ENCODE data around the gene CSRNP3.

DNA sequence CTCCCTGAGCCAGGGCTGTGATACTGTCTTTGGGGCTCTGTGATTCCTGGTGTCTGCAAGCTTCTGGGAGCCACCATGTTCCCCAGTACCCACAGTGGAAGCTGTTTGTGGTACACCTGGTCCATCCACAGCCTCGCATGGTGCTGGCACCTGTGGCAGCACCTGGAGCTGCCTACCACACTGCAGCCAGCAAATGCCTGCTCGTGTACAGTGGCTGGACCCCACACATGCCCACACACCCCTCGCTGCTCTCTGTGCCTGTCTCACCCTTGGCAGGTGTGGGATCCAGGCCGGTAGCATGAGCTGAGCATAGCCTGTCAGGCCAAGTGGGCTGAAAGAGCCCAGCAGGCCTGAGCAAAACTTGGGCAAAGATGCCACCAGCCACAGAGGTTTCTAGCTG is 41.8 kb upstream of the CSRNP3 start:
- TF ChIP-seq GABPA (IDR thresholded peaks at IDR 0.05 in 1 of 2, conservative IDR thresholded peaks at IDR 0.05 in 1 of 2) (no peak), FOXA2 (IDR thresholded peaks at IDR 0.05) (no peak), YY1 (IDR thresholded peaks at IDR 0.05) (no peak)
- TF ChIP-seq, protein P1, sequence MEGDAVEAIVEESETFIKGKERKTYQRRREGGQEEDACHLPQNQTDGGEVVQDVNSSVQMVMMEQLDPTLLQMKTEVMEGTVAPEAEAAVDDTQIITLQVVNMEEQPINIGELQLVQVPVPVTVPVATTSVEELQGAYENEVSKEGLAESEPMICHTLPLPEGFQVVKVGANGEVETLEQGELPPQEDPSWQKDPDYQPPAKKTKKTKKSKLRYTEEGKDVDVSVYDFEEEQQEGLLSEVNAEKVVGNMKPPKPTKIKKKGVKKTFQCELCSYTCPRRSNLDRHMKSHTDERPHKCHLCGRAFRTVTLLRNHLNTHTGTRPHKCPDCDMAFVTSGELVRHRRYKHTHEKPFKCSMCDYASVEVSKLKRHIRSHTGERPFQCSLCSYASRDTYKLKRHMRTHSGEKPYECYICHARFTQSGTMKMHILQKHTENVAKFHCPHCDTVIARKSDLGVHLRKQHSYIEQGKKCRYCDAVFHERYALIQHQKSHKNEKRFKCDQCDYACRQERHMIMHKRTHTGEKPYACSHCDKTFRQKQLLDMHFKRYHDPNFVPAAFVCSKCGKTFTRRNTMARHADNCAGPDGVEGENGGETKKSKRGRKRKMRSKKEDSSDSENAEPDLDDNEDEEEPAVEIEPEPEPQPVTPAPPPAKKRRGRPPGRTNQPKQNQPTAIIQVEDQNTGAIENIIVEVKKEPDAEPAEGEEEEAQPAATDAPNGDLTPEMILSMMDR (IDR thresholded peaks at IDR 0.05; ENCODE audit: low read depth, low read length, missing input control), result no peak

Data from liver (tissue), 3 donors.